ENCODE data around the gene ICAM1.

The ICAM1 gene

DNA sequence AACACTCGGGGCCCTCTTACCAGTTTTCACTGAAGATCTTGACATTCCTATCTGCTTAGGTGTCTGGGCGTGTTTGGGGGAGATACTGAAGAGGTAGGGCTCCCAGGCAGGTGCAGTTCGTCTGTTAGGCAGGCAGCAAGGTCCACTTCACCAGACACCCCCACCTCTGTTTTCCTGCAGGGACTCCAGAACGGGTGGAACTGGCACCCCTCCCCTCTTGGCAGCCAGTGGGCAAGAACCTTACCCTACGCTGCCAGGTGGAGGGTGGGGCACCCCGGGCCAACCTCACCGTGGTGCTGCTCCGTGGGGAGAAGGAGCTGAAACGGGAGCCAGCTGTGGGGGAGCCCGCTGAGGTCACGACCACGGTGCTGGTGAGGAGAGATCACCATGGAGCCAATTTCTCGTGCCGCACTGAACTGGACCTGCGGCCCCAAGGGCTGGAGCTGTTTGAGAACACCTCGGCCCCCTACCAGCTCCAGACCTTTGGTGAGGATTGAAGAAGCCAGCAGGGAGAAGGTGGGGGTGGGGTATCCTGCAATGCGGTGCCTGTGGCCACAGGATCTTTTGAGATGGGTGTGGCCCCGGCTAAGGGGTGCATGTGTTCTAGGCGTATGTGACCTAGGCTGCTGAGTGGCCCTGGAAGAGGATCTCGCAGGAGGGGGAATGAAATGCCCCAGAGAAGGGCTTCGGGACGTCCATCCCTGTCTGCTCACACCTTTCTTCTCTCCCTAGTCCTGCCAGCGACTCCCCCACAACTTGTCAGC, 12.6 kb downstream of the ICAM1 start:
- DNase-seq (ENCODE audit: low spot score), result no peak

DNA sequence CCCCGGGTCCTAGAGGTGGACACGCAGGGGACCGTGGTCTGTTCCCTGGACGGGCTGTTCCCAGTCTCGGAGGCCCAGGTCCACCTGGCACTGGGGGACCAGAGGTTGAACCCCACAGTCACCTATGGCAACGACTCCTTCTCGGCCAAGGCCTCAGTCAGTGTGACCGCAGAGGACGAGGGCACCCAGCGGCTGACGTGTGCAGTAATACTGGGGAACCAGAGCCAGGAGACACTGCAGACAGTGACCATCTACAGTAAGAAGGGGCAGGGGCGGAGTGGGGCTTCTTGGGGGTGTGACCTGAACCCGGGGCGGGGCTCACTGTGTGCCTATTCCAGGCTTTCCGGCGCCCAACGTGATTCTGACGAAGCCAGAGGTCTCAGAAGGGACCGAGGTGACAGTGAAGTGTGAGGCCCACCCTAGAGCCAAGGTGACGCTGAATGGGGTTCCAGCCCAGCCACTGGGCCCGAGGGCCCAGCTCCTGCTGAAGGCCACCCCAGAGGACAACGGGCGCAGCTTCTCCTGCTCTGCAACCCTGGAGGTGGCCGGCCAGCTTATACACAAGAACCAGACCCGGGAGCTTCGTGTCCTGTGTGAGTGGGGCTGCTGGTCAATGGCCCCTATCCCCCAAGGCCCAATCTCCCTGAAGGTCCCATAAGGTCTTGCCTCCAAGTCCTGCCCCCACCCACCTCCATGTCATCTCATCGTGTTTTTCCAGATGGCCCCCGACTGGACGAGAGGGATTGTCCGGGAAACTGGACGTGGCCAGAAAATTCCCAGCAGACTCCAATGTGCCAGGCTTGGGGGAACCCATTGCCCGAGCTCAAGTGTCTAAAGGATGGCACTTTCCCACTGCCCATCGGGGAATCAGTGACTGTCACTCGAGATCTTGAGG, 13.4 kb downstream of the ICAM1 start:
- TF ChIP-seq, protein P1, sequence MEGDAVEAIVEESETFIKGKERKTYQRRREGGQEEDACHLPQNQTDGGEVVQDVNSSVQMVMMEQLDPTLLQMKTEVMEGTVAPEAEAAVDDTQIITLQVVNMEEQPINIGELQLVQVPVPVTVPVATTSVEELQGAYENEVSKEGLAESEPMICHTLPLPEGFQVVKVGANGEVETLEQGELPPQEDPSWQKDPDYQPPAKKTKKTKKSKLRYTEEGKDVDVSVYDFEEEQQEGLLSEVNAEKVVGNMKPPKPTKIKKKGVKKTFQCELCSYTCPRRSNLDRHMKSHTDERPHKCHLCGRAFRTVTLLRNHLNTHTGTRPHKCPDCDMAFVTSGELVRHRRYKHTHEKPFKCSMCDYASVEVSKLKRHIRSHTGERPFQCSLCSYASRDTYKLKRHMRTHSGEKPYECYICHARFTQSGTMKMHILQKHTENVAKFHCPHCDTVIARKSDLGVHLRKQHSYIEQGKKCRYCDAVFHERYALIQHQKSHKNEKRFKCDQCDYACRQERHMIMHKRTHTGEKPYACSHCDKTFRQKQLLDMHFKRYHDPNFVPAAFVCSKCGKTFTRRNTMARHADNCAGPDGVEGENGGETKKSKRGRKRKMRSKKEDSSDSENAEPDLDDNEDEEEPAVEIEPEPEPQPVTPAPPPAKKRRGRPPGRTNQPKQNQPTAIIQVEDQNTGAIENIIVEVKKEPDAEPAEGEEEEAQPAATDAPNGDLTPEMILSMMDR (IDR thresholded peaks at IDR 0.05; ENCODE audit: extremely low read depth, missing control alignments), result no peak
- DNase-seq (ENCODE audit: low spot score), result no peak

More for the DNA sequence above, 12.6 kb downstream of the ICAM1 start:
- TF ChIP-seq, protein P1 (IDR thresholded peaks at IDR 0.05; ENCODE audit: extremely low read depth, missing control alignments), result no peak

DNA sequence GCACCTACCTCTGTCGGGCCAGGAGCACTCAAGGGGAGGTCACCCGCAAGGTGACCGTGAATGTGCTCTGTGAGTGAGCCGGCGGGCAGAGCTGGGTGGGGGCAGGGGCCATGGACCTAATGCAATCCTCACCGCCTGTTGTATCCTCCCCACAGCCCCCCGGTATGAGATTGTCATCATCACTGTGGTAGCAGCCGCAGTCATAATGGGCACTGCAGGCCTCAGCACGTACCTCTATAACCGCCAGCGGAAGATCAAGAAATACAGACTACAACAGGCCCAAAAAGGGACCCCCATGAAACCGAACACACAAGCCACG, 14.0 kb downstream of the ICAM1 start:
- TF ChIP-seq, protein P1 (IDR thresholded peaks at IDR 0.05; ENCODE audit: extremely low read depth, missing control alignments), result no peak
- no peak for DNase-seq (ENCODE audit: low spot score)

DNA sequence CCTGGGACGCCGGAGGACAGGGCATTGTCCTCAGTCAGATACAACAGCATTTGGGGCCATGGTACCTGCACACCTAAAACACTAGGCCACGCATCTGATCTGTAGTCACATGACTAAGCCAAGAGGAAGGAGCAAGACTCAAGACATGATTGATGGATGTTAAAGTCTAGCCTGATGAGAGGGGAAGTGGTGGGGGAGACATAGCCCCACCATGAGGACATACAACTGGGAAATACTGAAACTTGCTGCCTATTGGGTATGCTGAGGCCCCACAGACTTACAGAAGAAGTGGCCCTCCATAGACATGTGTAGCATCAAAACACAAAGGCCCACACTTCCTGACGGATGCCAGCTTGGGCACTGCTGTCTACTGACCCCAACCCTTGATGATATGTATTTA, 14.5 kb downstream of the ICAM1 start:
- TF ChIP-seq, protein P1 (IDR thresholded peaks at IDR 0.05; ENCODE audit: extremely low read depth, missing control alignments), result no peak
- DNase-seq (ENCODE audit: low spot score), result no peak

DNA sequence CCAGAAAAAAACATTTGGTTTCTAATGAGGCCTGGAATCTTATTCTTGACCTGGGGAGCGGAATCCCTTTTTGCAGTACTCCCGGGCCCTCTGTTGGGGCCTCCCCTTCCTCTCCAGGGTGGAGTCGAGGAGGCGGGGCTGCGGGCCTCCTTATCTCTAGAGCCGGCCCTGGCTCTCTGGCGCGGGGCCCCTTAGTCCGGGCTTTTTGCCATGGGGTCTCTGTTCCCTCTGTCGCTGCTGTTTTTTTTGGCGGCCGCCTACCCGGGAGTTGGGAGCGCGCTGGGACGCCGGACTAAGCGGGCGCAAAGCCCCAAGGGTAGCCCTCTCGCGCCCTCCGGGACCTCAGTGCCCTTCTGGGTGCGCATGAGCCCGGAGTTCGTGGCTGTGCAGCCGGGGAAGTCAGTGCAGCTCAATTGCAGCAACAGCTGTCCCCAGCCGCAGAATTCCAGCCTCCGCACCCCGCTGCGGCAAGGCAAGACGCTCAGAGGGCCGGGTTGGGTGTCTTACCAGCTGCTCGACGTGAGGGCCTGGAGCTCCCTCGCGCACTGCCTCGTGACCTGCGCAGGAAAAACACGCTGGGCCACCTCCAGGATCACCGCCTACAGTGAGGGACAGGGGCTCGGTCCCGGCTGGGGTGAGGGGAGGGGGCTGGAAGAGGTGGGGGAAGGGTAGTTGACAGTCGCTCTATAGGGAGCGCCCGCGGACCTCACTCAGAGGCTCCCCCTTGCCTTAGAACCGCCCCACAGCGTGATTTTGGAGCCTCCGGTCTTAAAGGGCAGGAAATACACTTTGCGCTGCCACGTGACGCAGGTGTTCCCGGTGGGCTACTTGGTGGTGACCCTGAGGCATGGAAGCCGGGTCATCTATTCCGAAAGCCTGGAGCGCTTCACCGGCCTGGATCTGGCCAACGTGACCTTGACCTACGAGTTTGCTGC, 16.1 kb downstream of the ICAM1 start, which contains the start of gene ICAM4:
Gene ICAM4, plus strand, starts transcription at position 153 of the 935 bp plus-strand sequence. Its CDS starts 58 bp downstream, at position 211.
- TF ChIP-seq, protein P1 (IDR thresholded peaks at IDR 0.05; ENCODE audit: extremely low read depth, missing control alignments), result no peak
- DNase-seq (ENCODE audit: low spot score), result no peak

DNA sequence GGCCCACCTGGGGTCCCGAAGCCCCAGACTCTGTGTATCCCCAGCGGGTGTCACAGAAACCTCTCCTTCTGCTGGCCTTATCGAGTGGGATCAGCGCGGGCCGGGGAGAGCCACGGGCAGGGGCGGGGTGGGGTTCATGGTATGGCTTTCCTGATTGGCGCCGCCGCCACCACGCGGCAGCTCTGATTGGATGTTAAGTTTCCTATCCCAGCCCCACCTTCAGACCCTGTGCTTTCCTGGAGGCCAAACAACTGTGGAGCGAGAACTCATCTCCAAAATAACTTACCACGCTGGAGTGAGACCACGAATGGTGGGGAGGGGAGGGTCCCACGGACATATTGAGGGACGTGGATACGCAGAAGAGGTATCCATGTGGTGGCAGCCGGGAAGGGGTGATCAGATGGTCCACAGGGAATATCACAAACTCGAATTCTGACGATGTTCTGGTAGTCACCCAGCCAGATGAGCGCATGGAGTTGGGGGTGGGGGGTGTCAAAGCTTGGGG, 17.8 kb downstream of the ICAM1 start:
- peak; percentile 85 for DNase-seq (ENCODE audit: low spot score)
- TF ChIP-seq, protein P1 (IDR thresholded peaks at IDR 0.05; ENCODE audit: extremely low read depth, missing control alignments), result no peak

Data from GM20000 (cell line).